ENCODE results near the gene AUTS2.

- no peak for TF ChIP-seq POLR2A (IDR thresholded peaks at IDR 0.05)
- TF ChIP-seq, protein P1, sequence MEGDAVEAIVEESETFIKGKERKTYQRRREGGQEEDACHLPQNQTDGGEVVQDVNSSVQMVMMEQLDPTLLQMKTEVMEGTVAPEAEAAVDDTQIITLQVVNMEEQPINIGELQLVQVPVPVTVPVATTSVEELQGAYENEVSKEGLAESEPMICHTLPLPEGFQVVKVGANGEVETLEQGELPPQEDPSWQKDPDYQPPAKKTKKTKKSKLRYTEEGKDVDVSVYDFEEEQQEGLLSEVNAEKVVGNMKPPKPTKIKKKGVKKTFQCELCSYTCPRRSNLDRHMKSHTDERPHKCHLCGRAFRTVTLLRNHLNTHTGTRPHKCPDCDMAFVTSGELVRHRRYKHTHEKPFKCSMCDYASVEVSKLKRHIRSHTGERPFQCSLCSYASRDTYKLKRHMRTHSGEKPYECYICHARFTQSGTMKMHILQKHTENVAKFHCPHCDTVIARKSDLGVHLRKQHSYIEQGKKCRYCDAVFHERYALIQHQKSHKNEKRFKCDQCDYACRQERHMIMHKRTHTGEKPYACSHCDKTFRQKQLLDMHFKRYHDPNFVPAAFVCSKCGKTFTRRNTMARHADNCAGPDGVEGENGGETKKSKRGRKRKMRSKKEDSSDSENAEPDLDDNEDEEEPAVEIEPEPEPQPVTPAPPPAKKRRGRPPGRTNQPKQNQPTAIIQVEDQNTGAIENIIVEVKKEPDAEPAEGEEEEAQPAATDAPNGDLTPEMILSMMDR (IDR thresholded peaks at IDR 0.05) = no peak
These were observed 19.1 kb downstream of the AUTS2 start for GRCh38 chr7:69617364-69617763.
